ENCODE results near the gene FAM240B. TPM values are rescaled to one million over a fixed set of nuclear protein-coding genes. Genes with fewer than 3 reads are reported as not detected.
A peak's percentile ranks its signal among the peaks of the same experiment; 100 is the strongest.

The FAM240B gene
- total and polyA plus RNA-seq, 10 of the 15 experiments (the other 5 are each of a cell fraction or from before 2014, with no cell fraction given): not detected

DNA sequence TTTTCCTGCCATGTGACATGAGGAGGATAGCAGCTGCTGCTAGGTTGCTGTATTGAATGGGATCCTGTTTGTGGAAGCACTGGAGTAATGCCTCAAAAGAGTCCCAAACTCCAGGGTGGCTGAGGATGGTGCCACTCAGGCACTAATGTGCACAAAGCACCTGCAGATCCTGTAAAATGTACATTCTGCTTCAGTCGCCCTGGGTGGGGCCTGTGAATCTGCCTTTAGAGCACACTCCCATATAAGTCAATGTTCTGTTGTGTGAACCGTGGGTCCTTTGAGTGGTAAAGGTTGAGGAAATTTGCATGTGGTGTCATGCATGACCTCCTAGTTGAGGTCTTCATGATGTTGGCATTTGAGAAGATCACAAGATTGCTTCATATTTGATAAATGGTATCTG, 67.9 kb downstream of the FAM240B start:
- intact Hi-C loops (cut with micrococcal nuclease; ENCODE audit: unreplicated experiment) (no loop called here), in situ Hi-C loops (cut with MboI) (no loop called here)
- BruUV-seq (replicated peaks): no TSS peak
- ATAC-seq (peak; percentile 78), FAIRE-seq (no peak), DNase-seq (ENCODE audit: low read depth, low spot score) (no peak)
- Histone ChIP-seq H4K20me1 (ENCODE audit: control insufficient read depth, insufficient read depth) (no peaks in the 10 kb centered on the region), H3K36me3 (ENCODE audit: control insufficient read depth in 2 of 2, insufficient read depth in 2 of 2, low read length in 1 of 2) (no peaks in the 10 kb centered on the region), H3K9me3 (replicated peaks; ENCODE audit: control insufficient read depth, insufficient read depth, low read length) (no peaks in the 10 kb centered on the region; the same call in 2 of the 3 replicates), H2AFZ (ENCODE audit: control insufficient read depth, low read depth, low read length) (no peak overlapping the region), H3K27me3 (replicated peaks in 1 of 2; ENCODE audit: control insufficient read depth in 2 of 2, insufficient read depth in 2 of 2, low read length in 1 of 2) (no peaks in the 10 kb centered on the region), H3K27ac (ENCODE audit: control insufficient read depth, insufficient read depth) (no peak overlapping the region), H3K4me3 (no peak overlapping the region), H3K9ac (ENCODE audit: control insufficient read depth, insufficient read depth, low read length) (no peak overlapping the region), H3K4me2 (ENCODE audit: control insufficient read depth, insufficient read depth) (no peak overlapping the region), H3K79me2 (ENCODE audit: control insufficient read depth, insufficient read depth, low read length) (no peaks in the 10 kb centered on the region), H3K4me1 (ENCODE audit: control insufficient read depth, insufficient read depth, low read length) (no peaks in the 10 kb centered on the region)
- POLR2A ChIA-PET: no interaction called here
- CTCF ChIA-PET: interaction anchor here (0.8 to 1.2 kb wide), 3 partner anchors 8 to 52 kb away, joined by 3 read pairs; no protein-coding TSS in a partner anchor
- SMC1A ChIA-PET (ENCODE audit: uncharacterized antibody, unreplicated experiment): interaction anchor here (1.0 to 1.8 kb wide), 5 partner anchors 16 to 40 kb away, joined by 3 to 5 read pairs (median 4); no protein-coding TSS in a partner anchor
- WGBS (ENCODE audit: insufficient coverage, insufficient replicate concordance, low lambda C conversion rate, missing lambda C conversion rate): 0% methylated on average over 2 of the region's 2 CpGs
- RAD21 ChIA-PET (ENCODE audit: unreplicated experiment): interaction anchor here (1.3 to 2.0 kb wide), 5 partner anchors 13 to 23 kb away, joined by 3 to 9 read pairs (median 4); no protein-coding TSS in a partner anchor
- TF ChIP-seq KDM1A (IDR thresholded peaks at IDR 0.05; ENCODE audit: borderline replicate concordance) (no peak), POLR2A (IDR thresholded peaks at IDR 0.05; ENCODE audit: low read depth, low read length) (no peak), BHLHE40 (IDR thresholded peaks at IDR 0.05; ENCODE audit: borderline replicate concordance in 1 of 2, low read depth in 2 of 2, low read length in 1 of 2) (peak in 1 of 2 experiments; percentile 17; a peak in 1 of 4 replicates), NR2F1 (conservative IDR thresholded peaks at IDR 0.05) (peak; percentile 22; the same call in 1 of the 2 replicates)

DNA sequence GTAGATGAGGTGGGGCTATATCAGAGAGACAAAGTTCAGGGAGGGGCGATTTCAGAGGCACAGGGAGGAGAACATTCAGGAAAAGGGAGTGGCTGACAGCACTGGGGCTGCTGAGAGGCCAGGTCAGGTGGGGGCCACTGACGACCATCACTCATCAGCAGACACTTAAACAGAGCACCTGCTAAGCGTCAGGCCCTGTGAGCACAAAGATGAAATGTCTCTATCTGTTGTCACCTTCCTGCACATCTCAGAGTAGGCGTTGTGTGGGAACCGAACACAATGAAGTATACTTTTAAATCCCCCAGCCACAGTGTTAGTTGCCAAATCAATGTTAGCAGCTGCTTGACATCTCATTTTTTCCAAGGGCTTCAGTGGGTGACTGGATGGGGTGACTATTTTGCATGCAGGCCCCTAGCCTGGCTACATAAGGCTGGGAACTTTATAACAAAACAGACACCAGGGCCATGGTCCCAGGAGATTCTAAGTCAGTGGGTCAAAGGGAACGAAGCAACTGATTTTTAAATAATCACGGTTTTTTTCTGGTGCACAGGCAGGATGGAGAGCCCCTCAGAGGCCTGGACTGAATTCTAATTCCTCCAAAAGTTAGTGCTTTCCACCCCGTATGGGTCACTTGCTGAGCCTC, 68.4 kb downstream of the FAM240B start:
- in situ Hi-C loops (cut with MboI) (no loop called here), intact Hi-C loops (cut with micrococcal nuclease; ENCODE audit: unreplicated experiment) (no loop called here)
- peak; percentile 11 for DNase-seq (ENCODE audit: low read depth, low spot score)
- H2AFZ ChIP-seq (ENCODE audit: control insufficient read depth, low read depth, low read length): no peak overlapping the region
- peak; percentile 78 for ATAC-seq
- RAD21 ChIA-PET (ENCODE audit: unreplicated experiment): interaction anchor here (0.7 to 2.0 kb wide), 4 partner anchors 14 to 1206 kb away, joined by 3 to 9 read pairs (median 5); no protein-coding TSS in a partner anchor
- no peak overlapping the region for H3K9ac ChIP-seq (ENCODE audit: control insufficient read depth, insufficient read depth, low read length)
- H3K79me2 ChIP-seq (ENCODE audit: control insufficient read depth, insufficient read depth, low read length): no peaks in the 10 kb centered on the region
- H3K4me1 ChIP-seq (ENCODE audit: control insufficient read depth, insufficient read depth, low read length): no peaks in the 10 kb centered on the region
- H3K27me3 ChIP-seq (replicated peaks in 1 of 2; ENCODE audit: control insufficient read depth in 2 of 2, insufficient read depth in 2 of 2, low read length in 1 of 2): no peaks in the 10 kb centered on the region
- H3K4me2 ChIP-seq (ENCODE audit: control insufficient read depth, insufficient read depth): no peak overlapping the region
- FAIRE-seq: no peak
- POLR2A ChIA-PET: no interaction called here
- no peaks in the 10 kb centered on the region; the same call in 2 of the 3 replicates for H3K9me3 ChIP-seq (replicated peaks; ENCODE audit: control insufficient read depth, insufficient read depth, low read length)
- no peaks in the 10 kb centered on the region for H4K20me1 ChIP-seq (ENCODE audit: control insufficient read depth, insufficient read depth)
- SMC1A ChIA-PET (ENCODE audit: uncharacterized antibody, unreplicated experiment): interaction anchor here (1.0 to 1.8 kb wide), 4 partner anchors 16 to 40 kb away, joined by 3 to 5 read pairs (median 4); no protein-coding TSS in a partner anchor
- CTCF ChIA-PET: interaction anchor here (0.9 kb wide), 1 partner anchor 21 kb away, joined by 4 read pairs; no protein-coding TSS in a partner anchor
- 19% methylated on average over 8 of the region's 8 CpGs for WGBS (ENCODE audit: insufficient coverage, insufficient replicate concordance, low lambda C conversion rate, missing lambda C conversion rate)
- no peak overlapping the region for H3K27ac ChIP-seq (ENCODE audit: control insufficient read depth, insufficient read depth)
- no peak overlapping the region for H3K4me3 ChIP-seq
- no peaks in the 10 kb centered on the region for H3K36me3 ChIP-seq (ENCODE audit: control insufficient read depth in 2 of 2, insufficient read depth in 2 of 2, low read length in 1 of 2)
- no TSS peak for BruUV-seq (replicated peaks)
- no peak for TF ChIP-seq STAT1 (conservative IDR thresholded peaks at IDR 0.05)
- TF ChIP-seq SIN3A (IDR thresholded peaks at IDR 0.05; ENCODE audit: low read depth, low read length): no peak
- no peak for TF ChIP-seq NFXL1 (IDR thresholded peaks at IDR 0.05; ENCODE audit: borderline replicate concordance)
- TF ChIP-seq, protein P1, sequence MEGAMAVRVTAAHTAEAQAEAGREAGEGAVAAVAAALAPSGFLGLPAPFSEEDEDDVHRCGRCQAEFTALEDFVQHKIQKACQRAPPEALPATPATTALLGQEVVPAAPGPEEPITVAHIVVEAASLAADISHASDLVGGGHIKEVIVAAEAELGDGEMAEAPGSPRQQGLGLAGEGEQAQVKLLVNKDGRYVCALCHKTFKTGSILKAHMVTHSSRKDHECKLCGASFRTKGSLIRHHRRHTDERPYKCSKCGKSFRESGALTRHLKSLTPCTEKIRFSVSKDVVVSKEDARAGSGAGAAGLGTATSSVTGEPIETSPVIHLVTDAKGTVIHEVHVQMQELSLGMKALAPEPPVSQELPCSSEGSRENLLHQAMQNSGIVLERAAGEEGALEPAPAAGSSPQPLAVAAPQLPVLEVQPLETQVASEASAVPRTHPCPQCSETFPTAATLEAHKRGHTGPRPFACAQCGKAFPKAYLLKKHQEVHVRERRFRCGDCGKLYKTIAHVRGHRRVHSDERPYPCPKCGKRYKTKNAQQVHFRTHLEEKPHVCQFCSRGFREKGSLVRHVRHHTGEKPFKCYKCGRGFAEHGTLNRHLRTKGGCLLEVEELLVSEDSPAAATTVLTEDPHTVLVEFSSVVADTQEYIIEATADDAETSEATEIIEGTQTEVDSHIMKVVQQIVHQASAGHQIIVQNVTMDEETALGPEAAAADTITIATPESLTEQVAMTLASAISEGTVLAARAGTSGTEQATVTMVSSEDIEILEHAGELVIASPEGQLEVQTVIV (IDR thresholded peaks at IDR 0.05; ENCODE audit: borderline replicate concordance, partially characterized antibody): no peak
- TF ChIP-seq ZNF274 (IDR thresholded peaks at IDR 0.05; ENCODE audit: insufficient read depth, insufficient read length): no peak
- no peak for TF ChIP-seq ZSCAN29 (IDR thresholded peaks at IDR 0.05)
- TF ChIP-seq NRF1 (conservative IDR thresholded peaks at IDR 0.05; ENCODE audit: low read depth, low read length): no peak
- no peak for TF ChIP-seq POLR2AphosphoS5 (IDR thresholded peaks at IDR 0.05; ENCODE audit: low read length)
- TF ChIP-seq MTA2 (IDR thresholded peaks at IDR 0.05; ENCODE audit: low read depth): peak; percentile 47; the same call in 1 of the 2 replicates
- no peak for TF ChIP-seq NFYA (IDR thresholded peaks at IDR 0.05; ENCODE audit: borderline replicate concordance, low read depth, low read length)
- TF ChIP-seq HDAC2 (IDR thresholded peaks at IDR 0.05): no peak
- TF ChIP-seq, protein P2, sequence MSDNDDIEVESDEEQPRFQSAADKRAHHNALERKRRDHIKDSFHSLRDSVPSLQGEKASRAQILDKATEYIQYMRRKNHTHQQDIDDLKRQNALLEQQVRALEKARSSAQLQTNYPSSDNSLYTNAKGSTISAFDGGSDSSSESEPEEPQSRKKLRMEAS (IDR thresholded peaks at IDR 0.05; ENCODE audit: low read depth, low read length): no peak
